HG02981 (cell line): ENCODE results near the gene FAM43A.

Experiments
- ATAC-seq: cut with Tn5 transposase; IDR thresholded peaks from one replicate; pipeline ENCODE4 v1.9.1; 2021; ENCODE audit warnings: mild to moderate bottlenecking, moderate library complexity; ENCODE audit not compliant: unreplicated experiment

Gene FAM43A

GRCh38 chr3:194675081-194675640 is 10.5 kb upstream of the FAM43A start:
- ATAC-seq, result no peak

DNA sequence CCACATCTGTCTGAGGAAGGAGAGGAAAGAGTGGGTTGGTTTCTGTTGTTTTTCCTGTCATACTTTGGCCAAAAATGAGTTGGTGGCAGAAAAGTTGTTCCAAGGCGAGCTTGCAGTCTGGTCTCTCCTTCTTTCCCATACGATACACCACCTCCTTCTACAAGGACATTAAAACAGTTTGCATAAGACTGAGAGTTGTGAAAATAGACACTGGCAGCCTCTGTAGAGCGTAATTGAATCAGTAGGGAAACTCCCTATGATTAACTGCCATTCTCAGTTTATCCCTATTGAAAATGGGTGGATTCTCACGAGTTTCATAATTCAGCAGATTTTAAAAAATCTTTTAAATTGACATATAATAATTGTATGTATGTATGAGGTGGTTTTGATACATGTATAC is 10.0 kb upstream of the FAM43A start:
- no peak for ATAC-seq

GRCh38 chr3:194676471-194676870 is 9.2 kb upstream of the FAM43A start:
- ATAC-seq, result no peak

DNA sequence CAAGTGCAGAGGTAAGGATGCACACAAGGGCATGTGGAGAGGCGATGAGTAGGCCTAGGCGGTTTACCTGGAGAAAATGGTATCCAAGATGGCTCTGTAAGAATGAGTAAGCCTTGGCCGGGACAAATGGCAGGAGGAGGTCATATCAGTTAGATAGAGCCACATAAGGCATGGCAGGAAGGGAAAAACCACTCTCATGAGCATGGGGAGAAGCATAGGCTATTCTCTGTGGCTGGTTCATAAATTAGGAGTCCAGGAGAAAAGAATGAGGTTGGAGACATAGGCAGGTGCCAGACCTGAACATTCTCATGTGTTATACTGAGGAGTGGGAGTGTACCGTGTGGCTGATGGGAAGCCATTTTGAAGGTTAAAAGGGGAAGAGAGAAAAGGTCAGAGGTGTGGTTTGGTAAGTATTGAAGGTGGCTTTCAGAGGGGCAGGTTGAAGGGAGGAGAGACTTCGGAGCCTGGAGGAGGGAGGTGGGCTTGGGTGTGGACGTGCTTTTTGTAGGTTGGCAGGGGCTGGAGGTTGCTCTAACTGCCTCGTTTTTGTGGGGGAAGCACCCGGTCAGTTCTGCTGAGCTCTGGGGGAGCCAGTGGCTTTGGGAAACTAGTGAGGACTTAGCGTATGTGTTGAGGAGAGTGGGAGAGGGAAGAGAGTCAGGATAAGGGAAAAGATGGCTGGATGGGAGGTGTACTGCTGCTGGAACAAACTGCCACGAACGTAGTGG is 4.6 kb upstream of the FAM43A start:
- no peak for ATAC-seq

- ATAC-seq, result no peak
Observed at GRCh38 chr3:194682189-194682693, 3.4 kb upstream of the FAM43A start.

DNA sequence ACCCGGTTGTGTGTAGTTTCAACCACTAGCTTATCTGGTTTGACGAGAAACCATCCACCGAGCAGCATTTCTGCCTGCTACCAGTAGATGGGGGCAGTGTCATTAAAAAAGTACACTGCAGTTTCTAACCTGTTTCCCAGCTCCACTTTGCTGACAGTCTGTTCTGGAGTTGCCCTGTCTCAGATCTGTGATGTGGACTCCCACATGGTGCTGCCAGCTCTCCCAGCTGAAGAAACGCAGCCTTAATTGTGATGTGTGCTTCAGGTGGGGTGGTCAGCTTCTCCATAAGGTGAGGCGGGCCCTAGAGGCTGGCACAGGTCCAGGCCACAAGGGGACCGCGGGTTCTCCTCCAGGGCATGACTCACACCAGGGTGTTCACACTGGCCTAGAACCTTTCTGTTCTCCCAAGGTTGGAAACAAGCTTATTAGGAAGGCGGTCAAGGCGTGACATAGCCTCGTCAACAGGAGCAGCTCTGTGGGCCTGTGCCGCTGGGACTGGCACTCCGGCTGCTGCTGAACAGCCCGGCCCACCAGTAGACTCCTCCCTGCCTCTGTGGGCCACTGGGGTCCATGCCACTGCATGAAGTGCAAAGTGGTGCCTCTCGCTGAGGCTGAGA is 2.9 kb upstream of the FAM43A start:
- peak; percentile 58 for ATAC-seq

- no peak for ATAC-seq
Observed at GRCh38 chr3:194683380-194683779, 2.3 kb upstream of the FAM43A start.

- ATAC-seq, result no peak
Observed at GRCh38 chr3:194685065-194685717, 492 bp upstream of the FAM43A start.

GRCh38 chr3:194686414-194686815 is 732 bp downstream of the FAM43A start:
- ATAC-seq, result no peak

- no peak for ATAC-seq
Observed at GRCh38 chr3:194686816-194687637, 1.3 kb downstream of the FAM43A start.

GRCh38 chr3:194687638-194688199 is 2.0 kb downstream of the FAM43A start:
- ATAC-seq, result peak; percentile 33

DNA sequence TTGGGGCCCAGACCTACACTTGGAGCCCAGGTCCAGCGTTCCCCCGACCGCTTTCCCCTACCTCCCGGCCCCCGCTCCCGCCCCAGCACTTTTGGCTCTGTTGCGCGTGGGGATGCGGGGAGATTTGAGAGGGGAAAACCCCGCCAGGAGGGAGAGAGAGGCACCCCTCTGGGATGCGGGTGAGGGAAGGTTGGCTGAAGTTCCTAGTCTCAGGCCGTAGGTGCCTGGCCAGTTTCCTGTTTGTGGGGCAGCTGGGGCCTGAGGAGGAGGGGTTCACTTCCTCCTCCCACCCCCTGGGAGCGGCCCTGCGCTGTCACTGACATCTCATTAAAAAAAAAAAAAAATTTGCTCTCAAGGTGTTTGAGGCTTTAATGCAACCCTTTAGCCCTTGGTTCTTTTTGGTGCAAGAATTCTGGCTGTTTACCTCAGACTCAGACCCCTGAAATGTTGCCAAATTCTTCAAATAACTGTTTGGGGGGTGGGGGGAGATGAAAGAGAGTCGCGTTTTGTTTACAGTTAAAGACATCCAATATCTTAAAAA is 2.6 kb downstream of the FAM43A start:
- ATAC-seq, result no peak

DNA sequence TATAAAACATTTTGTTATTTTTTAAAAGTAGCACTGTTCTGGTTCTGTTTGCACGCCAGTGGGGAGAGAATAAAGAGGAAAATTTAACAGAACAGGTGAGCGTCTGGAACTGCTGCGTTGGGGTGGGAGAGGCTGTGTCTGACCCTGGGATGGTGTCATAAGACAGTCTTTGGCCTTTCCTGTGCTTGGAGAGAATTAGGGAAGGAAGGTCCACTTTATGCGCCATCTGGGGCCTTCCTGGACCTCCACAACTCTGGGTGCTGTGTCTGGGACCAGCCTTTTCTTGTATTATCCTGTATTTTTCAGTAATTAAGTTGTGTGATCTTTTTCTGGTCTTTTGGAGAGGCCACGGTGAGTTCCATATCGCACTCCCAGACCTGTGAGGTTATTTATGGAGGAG is 3.3 kb downstream of the FAM43A start:
- no peak for ATAC-seq

DNA sequence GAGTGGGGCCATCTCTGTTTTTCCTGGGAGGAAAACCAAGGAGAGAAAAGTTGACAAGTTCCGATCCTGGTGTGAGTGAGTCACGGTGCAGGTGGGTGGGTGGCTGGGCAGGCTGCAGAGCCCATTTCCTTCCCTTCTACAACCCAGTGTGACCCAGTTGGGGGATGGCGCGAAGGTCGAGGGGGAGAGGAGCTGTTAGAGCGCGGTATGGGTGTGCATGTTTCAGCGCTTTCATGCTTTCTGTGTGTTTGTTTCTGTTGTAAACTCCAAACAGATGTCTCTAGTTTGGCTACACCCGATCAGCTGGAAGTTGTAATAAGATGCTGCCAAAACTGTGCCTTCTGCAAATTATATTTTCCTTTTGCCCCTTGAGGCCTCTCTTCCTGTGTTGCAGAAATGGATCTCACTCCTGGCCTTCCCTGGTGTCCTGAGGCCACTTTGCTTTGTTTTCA is 3.8 kb downstream of the FAM43A start:
- ATAC-seq, result no peak

GRCh38 chr3:194690501-194691372 is 5.1 kb downstream of the FAM43A start:
- ATAC-seq, result no peak

DNA sequence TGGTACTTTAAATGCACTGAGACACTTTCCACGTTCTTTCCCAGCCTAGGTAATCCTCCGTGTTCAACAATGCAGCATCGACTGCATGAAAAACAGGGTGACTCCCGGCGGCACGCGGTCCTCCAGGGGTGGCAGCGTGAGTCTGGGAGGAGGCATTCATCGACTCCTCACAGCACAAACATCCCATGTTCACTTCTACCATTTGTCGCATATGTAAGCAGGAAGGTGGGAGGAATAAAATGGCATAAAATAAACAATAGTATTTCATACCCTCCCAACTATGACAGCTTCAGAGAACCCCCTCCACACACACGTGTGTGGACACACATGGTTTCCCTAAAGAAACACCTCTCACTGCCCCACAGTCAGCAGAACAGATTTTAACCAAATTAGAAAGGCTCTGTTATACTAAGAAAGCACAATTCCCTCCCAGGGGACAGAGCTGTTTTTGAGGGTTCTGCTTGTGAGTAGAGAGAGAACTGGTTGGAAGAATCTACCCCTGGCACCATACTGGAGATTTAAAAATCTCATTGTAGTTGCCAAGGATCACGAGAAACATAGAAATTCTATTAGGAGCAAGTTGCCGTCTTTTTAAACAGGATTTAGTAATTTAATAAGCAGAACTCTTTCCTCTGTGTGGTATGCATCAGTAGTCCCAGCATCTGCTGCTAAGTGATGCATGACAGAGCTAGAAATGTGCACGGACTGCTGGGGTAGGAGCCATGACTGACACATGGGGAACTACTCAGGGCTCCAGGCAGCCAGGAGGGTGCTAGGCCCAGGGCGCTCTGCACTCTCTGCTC is 6.0 kb downstream of the FAM43A start:
- ATAC-seq, result peak; percentile 65

DNA sequence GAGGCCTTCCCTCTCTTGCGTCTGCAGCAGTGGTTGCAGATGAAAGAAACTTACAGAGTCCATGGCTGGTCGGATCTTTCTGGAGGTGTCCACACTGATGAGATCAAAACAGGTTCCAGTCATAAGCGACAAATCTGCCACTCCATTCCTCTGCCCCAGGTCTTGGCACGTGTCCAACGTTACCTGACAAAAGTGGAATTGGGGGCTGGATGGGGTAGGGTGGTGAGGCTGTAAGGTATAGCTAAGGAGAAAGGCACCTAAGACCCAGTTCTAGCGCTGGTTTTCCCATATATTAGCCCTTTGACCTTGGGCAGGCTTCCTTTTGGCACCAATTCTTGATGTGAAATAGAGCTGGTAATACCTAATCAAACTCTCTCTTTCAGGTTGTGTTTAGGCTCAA is 11.0 kb downstream of the FAM43A start:
- ATAC-seq, result no peak

DNA sequence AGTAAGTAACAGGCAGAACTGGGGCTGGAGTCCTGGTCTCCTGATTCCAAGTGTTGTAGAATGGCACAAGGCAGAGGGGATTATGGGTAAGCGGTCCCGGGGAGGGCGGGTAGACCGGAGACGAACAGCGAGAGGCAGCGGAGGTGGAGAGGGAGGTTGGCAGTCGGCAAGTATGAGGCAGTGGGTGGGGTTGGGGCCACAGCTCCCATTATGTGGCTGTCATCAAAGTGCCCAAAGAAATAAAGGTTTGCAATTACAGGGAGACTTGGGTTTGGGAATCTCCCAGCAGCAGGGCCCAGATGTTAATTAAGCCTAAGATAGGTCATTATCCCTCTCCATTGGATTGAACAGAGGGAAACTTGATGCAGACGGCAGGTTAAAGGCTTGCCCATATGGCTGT is 16.9 kb downstream of the FAM43A start:
- ATAC-seq, result no peak
